CD1c-positive myeloid dendritic cell (primary cell): ENCODE results near the gene CNTN5.

Experiments
- DNase-seq: peaks from one replicate; pipeline ENCODE4 v3.0.0-alpha.2; 2016; ENCODE audit errors: extremely low spot score

Gene CNTN5

GRCh38 chr11:99925968-99926367 lies 905.2 kb downstream of the CNTN5 start:
- no peak for DNase-seq

DNA sequence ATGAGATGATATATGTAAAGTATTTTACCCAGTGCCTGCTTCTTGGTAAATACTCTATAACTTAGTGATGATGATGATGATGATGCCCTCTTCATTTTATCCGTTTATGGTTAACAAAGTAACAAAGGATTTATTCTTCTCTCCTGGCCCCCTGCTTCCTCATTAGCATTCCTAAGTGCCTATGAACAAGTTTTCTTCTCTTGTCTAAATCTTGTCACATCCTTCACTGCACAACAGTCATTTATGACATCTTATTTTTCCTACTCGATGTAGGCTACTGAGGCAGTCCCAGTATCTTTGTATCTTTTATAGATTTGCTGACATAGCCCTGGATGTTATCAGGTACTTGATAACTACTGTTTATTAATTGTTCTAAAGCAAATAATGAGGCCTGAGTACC lies 911.9 kb downstream of the CNTN5 start:
- no peak for DNase-seq

DNA sequence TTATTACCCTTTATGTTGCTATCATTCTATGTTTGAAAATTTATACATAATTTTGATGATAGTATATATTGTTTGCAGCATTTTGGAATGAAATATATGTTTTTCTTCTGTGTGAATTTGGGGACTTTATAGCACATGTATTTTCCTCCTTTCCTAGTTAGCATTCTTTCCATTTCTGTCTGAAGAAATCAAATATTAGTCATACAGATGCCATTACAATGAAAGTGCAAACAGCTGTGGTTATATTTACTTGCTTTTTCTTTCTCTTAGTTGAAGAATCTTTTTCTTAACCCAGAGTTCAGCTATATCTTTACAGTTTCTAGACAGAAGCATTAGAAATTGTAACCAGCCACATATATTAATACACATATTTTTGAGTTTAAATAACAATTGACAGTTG lies 913.3 kb downstream of the CNTN5 start:
- DNase-seq: no peak

DNA sequence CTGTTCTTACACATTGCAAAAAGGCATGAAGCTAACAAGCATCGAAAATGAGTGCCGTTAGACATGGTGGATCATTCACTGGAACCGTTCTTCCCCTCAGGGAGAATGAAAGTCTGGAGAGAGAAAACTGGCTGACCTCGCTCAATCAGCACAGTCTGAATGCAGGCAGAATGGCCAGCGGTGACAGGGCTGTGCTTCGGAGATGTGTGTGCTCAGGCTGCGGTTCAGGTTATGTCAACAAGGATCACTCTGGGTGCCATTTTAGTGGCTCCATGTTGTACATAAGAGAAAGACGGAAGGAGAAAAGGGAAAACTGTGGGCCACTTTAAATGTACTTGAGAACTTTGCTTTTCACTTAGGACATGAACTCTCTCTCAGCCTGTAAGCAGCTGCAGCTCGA lies 916.6 kb downstream of the CNTN5 start:
- DNase-seq: no peak

DNA sequence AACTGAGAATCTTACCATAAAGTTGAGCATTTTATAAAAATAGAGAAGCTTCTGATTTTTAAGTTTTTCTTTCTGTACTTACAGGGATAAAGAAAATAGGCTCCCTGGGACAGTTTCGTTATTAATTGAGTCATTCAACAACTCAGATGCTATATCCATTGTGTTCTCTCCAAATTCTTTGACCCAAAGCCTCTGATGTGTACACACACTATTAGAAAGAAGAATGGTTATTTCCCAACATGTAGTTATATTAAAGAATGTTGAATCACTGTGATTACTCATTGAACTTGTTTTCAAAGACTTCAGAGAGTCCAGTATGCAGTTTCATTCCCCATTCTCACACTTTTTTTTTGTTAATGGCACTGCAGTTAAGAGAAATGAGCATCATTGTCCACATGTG lies 932.1 kb downstream of the CNTN5 start:
- DNase-seq: no peak

GRCh38 chr11:99960536-99960935 lies 939.8 kb downstream of the CNTN5 start:
- DNase-seq: no peak

- no peak for DNase-seq
These were observed 947.6 kb downstream of the CNTN5 start for GRCh38 chr11:99968336-99968735.

- no peak for DNase-seq
These were observed 953.2 kb downstream of the CNTN5 start for GRCh38 chr11:99973993-99974392.

DNA sequence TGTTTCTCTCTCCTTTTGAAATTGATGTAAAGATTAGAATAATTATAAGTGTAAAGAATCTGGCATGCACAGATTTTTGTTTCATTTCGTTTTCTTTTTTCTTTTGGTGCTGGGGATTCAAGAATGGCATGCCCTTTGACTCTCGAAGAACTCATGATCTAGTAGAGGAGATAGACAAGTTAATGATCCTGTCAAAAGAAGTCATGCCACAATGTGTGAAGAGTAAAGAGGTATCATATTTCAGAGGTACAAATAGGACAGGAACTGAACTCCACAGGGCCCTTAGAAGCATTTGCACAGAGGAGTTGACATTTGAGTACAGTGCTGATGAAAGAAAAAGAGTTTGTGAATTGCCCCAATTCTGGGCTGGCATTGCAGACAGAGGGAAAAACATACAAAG lies 958.3 kb downstream of the CNTN5 start:
- DNase-seq: no peak

GRCh38 chr11:99987821-99988470 lies 967.2 kb downstream of the CNTN5 start:
- no peak for DNase-seq

GRCh38 chr11:99988471-99988837 lies 967.7 kb downstream of the CNTN5 start:
- no peak for DNase-seq

DNA sequence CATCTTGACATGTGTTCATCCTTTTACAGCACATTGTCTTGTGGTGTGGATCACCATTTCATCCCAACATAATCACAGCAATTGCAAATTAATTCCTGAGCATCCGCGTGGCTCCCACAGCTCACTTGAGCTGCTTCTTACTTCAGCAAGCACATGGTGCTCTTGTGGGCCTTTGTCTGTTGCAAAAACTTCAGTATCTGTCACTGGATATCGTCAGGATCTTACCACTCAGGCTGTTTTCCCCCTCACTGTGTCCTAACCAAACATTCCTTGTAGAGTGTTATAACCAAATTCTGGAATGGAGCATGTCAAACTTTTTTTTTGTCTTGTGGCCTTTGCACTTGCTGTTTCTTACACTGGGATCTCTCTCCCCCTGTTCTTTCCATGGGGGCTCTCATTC lies 983.2 kb downstream of the CNTN5 start:
- DNase-seq: no peak

DNA sequence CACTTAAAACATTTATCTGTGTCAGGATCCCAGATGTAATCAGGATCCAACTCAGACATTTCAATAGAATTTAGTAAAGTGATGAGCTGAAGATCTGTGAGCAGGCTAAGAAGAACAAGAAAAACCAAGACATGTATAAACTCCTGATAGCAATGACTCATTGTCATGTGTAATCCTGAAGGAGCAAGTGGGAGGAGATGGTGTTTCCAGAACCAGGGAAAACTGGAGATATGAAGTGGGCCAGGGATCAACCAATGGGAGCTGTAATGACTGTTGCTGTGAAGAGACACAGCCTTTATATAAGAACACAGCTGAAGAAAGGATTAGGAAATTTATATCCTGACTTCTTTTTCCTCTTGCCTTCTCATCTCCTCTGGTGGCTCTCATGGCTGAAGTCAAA lies 983.8 kb downstream of the CNTN5 start:
- no peak for DNase-seq

DNA sequence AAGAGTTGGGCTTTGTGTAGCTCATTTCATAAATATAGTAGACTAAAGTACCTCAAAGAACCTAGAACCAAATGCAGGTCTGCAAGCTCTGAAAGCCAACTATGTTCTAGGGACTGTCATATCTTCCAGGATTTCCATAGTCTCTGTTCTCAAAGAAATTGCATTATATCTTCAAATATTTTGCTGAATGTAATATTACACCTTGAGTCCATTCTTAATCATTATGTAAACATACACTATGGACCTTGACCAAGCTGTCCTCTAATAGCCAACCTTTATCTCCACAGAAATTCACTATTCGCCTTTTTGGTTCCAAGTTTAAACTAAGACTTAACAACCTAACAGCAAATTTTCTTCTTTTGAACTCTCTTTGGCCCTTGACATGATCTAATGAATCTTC lies 987.7 kb downstream of the CNTN5 start:
- DNase-seq: no peak

DNA sequence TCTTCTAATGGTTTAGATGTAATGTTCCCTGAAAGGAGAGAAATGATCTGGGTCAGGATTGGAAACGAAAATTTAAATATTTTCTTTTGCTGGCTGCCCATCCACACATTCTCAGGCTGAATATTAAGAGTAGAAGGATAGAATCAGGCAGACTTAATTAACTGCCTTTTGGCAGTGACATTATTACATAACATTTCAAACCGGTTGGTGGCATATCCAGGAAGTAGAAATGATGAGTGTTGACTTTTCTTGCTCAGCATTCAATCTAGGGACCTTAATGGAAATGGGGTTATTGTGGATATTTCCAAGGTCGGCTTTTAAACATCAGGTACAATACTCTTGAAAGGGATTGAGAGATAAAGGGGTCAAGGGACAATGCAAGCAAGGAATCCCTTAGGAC lies 989.0 kb downstream of the CNTN5 start:
- DNase-seq: no peak

DNA sequence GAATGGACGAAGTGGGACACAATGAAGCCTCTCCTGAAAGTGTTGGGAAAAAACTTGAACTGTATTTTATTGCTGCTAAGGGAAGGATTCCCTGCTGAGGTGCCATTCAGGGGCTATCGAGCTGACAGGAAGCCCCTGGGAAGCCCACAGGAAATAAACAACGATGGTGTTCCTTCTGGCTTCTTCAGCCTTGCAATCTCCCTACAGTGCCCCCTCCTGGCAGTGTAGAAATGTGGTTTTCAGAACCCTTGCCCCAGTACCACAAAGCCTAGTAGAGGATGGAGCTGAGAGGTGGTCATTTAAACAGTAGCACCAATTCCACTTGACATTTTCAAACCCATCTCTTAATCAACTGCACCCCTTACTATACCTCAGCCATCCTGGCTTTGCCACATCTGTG lies 989.6 kb downstream of the CNTN5 start:
- no peak for DNase-seq

DNA sequence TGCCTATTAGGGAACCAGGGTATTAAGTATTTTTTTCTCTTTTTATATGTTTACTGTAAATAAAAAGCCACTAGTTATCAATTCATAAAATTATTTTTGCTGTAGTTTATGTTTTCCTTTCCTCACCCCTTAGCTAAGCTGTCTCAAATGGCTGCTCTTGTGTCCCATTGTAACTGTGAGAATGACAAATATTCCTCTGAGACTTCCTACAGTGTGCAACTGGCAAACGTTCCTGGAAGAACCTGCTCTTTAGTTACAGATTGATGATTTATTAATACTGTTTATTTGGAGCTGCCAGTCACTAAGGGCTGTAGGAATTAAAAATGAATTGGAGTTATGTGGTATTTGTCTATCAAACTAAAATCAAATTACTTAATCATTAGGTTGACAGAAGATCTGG lies 990.9 kb downstream of the CNTN5 start:
- DNase-seq: no peak

DNA sequence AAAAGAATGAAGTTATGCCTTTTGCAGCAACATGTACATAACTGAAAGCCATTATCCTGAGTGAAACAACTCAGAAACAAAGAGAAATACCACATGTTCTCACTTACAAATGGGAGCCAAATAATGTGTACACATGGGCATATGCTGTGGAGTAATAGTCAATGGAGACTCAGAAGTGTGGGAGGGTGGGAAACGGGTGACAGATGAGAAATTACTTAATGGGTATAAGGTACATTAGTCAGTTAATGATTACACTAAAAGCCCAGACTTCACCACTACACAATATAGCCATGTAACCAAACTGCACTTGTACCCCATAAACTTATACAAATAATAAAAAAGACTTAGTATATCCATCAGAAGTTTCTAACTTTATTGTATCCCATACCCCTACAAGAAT lies 992.3 kb downstream of the CNTN5 start:
- no peak for DNase-seq

DNA sequence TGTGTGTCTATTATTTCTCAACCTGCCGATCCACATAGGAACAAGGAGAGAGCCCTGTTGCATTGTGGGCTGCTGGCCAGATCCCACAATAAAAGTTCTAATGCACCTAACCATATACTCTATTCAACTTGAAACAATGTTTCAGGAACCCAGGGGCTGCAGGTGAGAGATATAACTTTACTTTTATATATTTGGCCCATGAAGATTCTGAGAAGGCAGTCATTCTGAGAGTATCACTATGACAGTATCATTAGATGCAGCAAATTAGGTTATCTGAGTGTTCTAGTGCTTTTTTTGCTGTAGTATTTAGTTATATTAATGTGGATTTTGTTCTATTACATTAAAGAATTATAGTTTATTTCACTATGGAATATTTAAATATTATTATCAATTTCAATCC lies 1011.2 kb downstream of the CNTN5 start:
- no peak for DNase-seq

DNA sequence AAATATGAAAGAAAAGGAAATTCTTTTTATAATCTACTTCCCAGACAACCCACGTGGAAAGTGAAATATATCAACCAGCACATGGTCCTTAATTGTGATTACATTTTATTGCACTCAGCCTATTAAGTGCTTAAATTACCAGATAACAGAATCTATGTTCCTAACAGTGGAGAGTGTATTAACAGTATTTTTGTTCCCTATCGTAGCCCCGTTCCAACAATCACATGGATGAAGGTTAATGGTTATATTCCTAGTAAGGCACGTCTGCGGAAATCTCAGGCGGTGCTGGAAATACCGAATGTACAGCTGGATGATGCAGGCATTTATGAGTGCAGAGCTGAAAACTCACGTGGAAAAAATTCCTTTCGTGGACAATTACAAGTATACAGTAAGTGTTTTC lies 1040.3 kb downstream of the CNTN5 start:
- no peak for DNase-seq

DNA sequence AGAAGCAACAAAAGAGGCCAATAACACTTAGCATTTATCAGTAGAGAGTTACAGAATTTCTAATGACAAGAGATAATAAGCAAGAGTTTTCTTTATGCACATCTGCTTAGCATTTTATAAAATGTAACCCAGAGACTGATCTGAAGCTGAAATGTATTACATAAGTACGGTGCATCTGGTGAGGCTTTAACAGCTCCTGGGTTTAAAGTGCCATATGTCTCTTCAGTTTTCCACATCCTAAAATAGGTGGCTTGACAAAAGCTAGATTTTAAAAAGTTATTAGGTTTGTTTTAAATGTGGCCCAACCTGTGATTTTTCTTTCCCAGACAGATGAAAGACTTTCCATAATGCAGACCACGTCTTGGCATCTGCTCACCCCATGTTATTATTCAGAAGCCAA lies 1045.7 kb downstream of the CNTN5 start:
- no peak for DNase-seq

DNA sequence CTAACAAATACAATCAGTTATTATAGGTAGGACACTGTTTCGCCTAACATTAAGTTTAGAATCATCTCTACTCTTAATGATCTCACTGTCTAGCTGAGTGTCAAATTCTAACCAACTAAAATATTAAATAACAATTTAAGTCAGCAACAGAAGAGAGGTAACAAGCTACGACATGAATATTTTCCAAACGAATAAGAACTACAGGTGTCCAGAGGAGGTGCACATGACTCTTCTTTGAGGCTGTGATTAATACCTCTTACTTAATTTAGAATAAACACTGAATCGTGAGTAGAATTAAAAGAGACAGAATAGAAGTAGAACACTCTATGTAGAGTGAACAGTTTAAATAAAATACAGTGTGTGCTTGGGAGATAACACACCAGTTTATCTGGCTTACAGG lies 1047.4 kb downstream of the CNTN5 start:
- DNase-seq: no peak

DNA sequence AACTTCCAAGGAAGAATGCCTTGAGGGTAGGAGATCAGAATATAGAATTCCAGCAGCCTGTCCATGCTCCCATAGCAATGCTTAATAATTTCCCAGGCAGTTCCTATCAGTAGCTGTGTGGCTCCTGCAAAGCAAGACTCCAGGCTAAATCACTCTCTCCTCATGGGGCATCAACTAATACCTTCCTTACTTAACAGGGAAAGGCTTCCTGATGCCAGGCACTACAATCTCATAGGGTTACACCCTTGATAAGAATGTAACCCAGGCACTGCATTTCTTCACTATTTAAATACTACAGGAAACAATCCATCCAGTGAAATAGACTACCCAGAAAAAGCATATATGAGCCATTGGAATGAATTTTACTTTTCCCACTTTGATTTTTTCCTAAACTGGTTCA lies 1051.4 kb downstream of the CNTN5 start:
- no peak for DNase-seq

- DNase-seq: no peak
These were observed 1059.6 kb downstream of the CNTN5 start for GRCh38 chr11:100080381-100080780.

GRCh38 chr11:100080821-100081220 lies 1060.1 kb downstream of the CNTN5 start:
- no peak for DNase-seq
